IMR-90 (cell line): ENCODE measurements around the gene OR4D11. TPM values are rescaled to one million over a fixed set of nuclear protein-coding genes. Genes with fewer than 3 reads are reported as not detected.

ENCODE experiments used
- ATAC-seq: fragments of 200-7000 bp; cut with Tn5 transposase; 2 replicates; pipeline ENCODE4 v1.9.1; 2020; ENCODE audit warnings: low read depth, mild to moderate bottlenecking, moderate library complexity
- BruUV-seq: library from RNA; stranded (reverse); fragments of 400-500 nt; replicated peaks from 2 replicates; lab custom pipeline; 2021; lab: Mats Ljungman, UMichigan
- CTCF ChIA-PET: fragments of 300-600 bp; formaldehyde crosslinking; extraction: SDS; loops from one replicate; lab custom pipeline; 2021; ENCODE audit warnings: antibody characterized with exemption; lab: Yijun Ruan, JAX
- POLR2A ChIA-PET: fragments of 300-600 bp; sonication (Branson Sonifier 250); formaldehyde crosslinking; loops from one replicate; lab custom pipeline; 2022; ENCODE audit warnings: antibody characterized with exemption; ENCODE audit not compliant: unreplicated experiment; lab: Charles Lee
- DNase-seq: peaks from one replicate; pipeline ENCODE4 v3.0.0; 2013
- H2AFZ ChIP-seq: replicated peaks from 2 replicates; pipeline ENCODE3; 2013; ENCODE audit warnings: low read length, mild to moderate bottlenecking; ENCODE audit not compliant: poor library complexity
- H2AK5ac ChIP-seq: 2 replicates; pipeline ENCODE4 v1.6.1; 2013; ENCODE audit warnings: low read depth, low read length, inconsistent platforms
- H2AK9ac ChIP-seq: replicated peaks from 2 replicates; pipeline ENCODE3; 2013; ENCODE audit warnings: mild to moderate bottlenecking, low read depth, low read length, moderate library complexity; ENCODE audit not compliant: poor library complexity
- H2BK120ac ChIP-seq: 2 replicates; pipeline ENCODE4 v1.6.1; 2013; ENCODE audit warnings: low read depth, low read length, inconsistent platforms
- H2BK15ac ChIP-seq: 3 replicates; pipeline ENCODE4 v1.6.1; 2013; ENCODE audit warnings: low read depth, low read length, inconsistent platforms
- H2BK20ac ChIP-seq: 2 replicates; pipeline ENCODE4 v1.6.1; 2013; ENCODE audit warnings: low read depth, mild to moderate bottlenecking, inconsistent platforms, low read length, moderate library complexity
- H2BK5ac ChIP-seq: 2 replicates; pipeline ENCODE4 v1.6.1; 2013; ENCODE audit warnings: mild to moderate bottlenecking, low read depth, low read length, inconsistent platforms; ENCODE audit not compliant: poor library complexity, severe bottlenecking
- H3K14ac ChIP-seq: replicated peaks from 2 replicates; pipeline ENCODE4 v1.6.1; 2013; ENCODE audit warnings: low read depth, low read length, inconsistent platforms
- H3K18ac ChIP-seq: 2 replicates; pipeline ENCODE4 v1.6.1; 2013; ENCODE audit warnings: low read depth, low read length, control low read depth
- H3K23ac ChIP-seq: 2 replicates; pipeline ENCODE4 v1.6.1; 2013; ENCODE audit warnings: low read depth, low read length, inconsistent platforms
- H3K27ac ChIP-seq: 2 replicates; pipeline ENCODE4 v1.5.1; 2013; ENCODE audit warnings: mild to moderate bottlenecking, control low read depth, low read length; ENCODE audit not compliant: insufficient read depth
- H3K27me3 ChIP-seq: 2 replicates; pipeline ENCODE4 v1.6.1; 2013; ENCODE audit warnings: low read length; ENCODE audit not compliant: control insufficient read depth, insufficient read depth
- H3K36me3 ChIP-seq: 2 replicates; pipeline ENCODE4 v1.6.1; 2013; ENCODE audit warnings: low read length, mixed read lengths; ENCODE audit not compliant: control insufficient read depth, insufficient read depth
- H3K4ac ChIP-seq: 2 replicates; pipeline ENCODE4 v1.6.1; 2013; ENCODE audit warnings: low read depth, low read length, inconsistent platforms
- H3K4me1 ChIP-seq: 2 replicates; pipeline ENCODE4 v1.6.1; 2013; ENCODE audit warnings: low read length, mixed read lengths; ENCODE audit not compliant: control insufficient read depth, insufficient read depth
- H3K4me2 ChIP-seq: 2 replicates; pipeline ENCODE4 v1.6.1; 2013; ENCODE audit warnings: low read depth, mild to moderate bottlenecking, control low read depth, low read length, moderate library complexity
- H3K4me3 ChIP-seq: 2 replicates; pipeline ENCODE4 v1.5.1; 2013; ENCODE audit warnings: low read depth, mild to moderate bottlenecking, control low read depth, low read length, moderate library complexity; ENCODE audit not compliant: insufficient read depth
- H3K56ac ChIP-seq: 2 replicates; pipeline ENCODE4 v1.6.1; 2013; ENCODE audit warnings: low read length, inconsistent platforms; ENCODE audit not compliant: insufficient read depth; ENCODE audit errors: extremely low read depth
- H3K79me1 ChIP-seq, 2 experiments: 2 replicates each; pipeline ENCODE4 v1.6.1; 2013; ENCODE audit warnings: low read length in 2 of 2, inconsistent platforms in 1 of 2, low read depth in 1 of 2
- H3K9ac ChIP-seq: 2 replicates; pipeline ENCODE4 v1.6.1; 2013; ENCODE audit warnings: low read depth, low read length, control low read depth
- H3K9me1 ChIP-seq: 2 replicates; pipeline ENCODE4 v1.6.1; 2013; ENCODE audit warnings: low read length, inconsistent platforms; ENCODE audit not compliant: insufficient read depth
- H3K9me3 ChIP-seq: 2 replicates; pipeline ENCODE4 v1.6.1; 2013; ENCODE audit warnings: low read length; ENCODE audit not compliant: control insufficient read depth, insufficient read depth
- H4K20me1 ChIP-seq: 2 replicates; pipeline ENCODE4 v1.6.1; 2013; ENCODE audit warnings: low read length, inconsistent platforms; ENCODE audit not compliant: insufficient read depth
- H4K5ac ChIP-seq: 2 replicates; pipeline ENCODE4 v1.6.1; 2013; ENCODE audit warnings: mild to moderate bottlenecking, low read depth, low read length, control low read depth
- H4K8ac ChIP-seq, 2 experiments: 2 replicates each; pipeline ENCODE4 v1.6.1; 2013; ENCODE audit warnings: low read depth in 2 of 2, low read length in 2 of 2, control low read depth in 1 of 2, inconsistent platforms in 1 of 2
- H4K91ac ChIP-seq: 2 replicates; pipeline ENCODE4 v1.6.1; 2013; ENCODE audit warnings: low read depth, low read length, inconsistent platforms; ENCODE audit not compliant: insufficient read depth
- FOS ChIP-seq: fragments of 150-350 bp; IDR thresholded peaks from 2 replicates; pipeline ENCODE4 v1.6.1; 2016; ENCODE audit warnings: low read depth, low read length
- MAFK ChIP-seq: IDR thresholded peaks from 2 replicates; pipeline ENCODE4 v1.6.1; 2012; ENCODE audit warnings: low read depth, low read length, improper control_type of control experiment
- MAZ ChIP-seq: IDR thresholded peaks from 2 replicates; pipeline ENCODE4 v1.6.1; 2012; ENCODE audit warnings: low read depth, mild to moderate bottlenecking, low read length, improper control_type of control experiment, moderate library complexity, borderline replicate concordance
- RAD21 ChIP-seq: IDR thresholded peaks from 2 replicates; pipeline ENCODE4 v1.6.1; 2012; ENCODE audit warnings: low read length, improper control_type of control experiment
- whole genome bisulfite sequencing, 2 experiments: methylation state at CpG; one replicate each; pipeline versions ENCODE4 v1.1.5 to v1.1.7; 2013; ENCODE audit warnings: missing lambda C conversion rate in 2 of 2; ENCODE audit not compliant: insufficient read length in 1 of 2; ENCODE audit errors: extremely low coverage in 2 of 2; 5-methylcytosine and 5-hydroxymethylcytosine counted together
- dilution Hi-C: fragments of 300-500 bp; cut with HindIII; formaldehyde crosslinking; loops from one replicate; pipeline ENCODE4 v1.14.3; 2018; ENCODE audit warnings: low sequenced_read_pairs; ENCODE audit not compliant: unreplicated experiment
- in situ Hi-C: fragments of 300-500 bp; cut with MboI; formaldehyde crosslinking; loops from 3 replicates; pipeline ENCODE4 v1.14.3; 2019; ENCODE audit warnings: low sequenced_read_pairs, inconsistent platforms, mixed read lengths
- intact Hi-C: fragments of 100-400 bp; cut with micrococcal nuclease; formaldehyde crosslinking; loops from 2 replicates; pipeline ENCODE4 v1.10.0; 2022
- polyA plus RNA-seq, 3 experiments: library from polyadenylated mRNA; depleted of rRNA; stranded (reverse); fragments of >200 nt; gene quantifications; 2 replicates each; pipeline ENCODE4 v1.2.3, GENCODE V29; 2012; ENCODE audit warnings: low replicate concordance in 1 of 3
- total RNA-seq: library from RNA; depleted of rRNA; stranded (reverse); fragments of >200 nt; gene quantifications from 2 replicates; pipeline ENCODE4 v1.2.3, GENCODE V29; 2012

The OR4D11 gene
- total and polyA plus RNA-seq, 2 of the 4 experiments (the other 2 are of a cell fraction): not detected

DNA sequence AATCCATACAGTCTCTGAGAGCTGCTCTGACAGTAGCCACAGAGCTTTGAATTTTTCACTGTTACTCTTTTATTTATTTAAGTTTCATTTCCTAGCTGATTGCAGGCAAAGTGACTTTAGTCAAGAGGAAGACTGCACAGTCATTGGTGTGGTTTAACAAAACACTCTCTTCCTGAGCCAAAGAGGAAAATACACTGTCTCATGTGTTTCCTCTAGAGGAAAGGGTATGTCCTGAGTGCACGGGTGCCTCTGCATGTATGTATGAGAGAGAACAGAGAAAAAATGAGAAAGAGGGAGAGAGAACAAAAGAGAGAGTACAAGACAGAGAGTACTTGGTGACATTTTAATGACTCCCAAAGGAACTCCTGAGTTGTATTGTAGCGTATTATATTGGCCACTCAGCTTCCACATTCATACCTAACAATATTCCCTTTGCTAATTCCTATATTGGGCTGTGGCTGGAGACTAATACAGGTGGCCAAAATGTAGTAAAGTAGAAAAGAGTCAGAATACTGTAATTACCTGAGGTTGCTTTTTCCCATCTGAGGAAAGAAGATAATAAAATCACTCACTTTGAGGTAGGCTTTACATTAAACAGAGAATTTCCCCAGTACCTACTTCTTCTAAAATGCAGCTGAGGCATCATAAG is 7.7 kb downstream of the OR4D11 start, which contains the start of gene OR4D9:
Gene OR4D9, plus strand, starts transcription at position 599 of the 649 bp plus-strand sequence. CDS start 3,374 bp downstream, outside the sequence.
- H3K79me1 ChIP-seq: no peaks in the 10 kb centered on the region
- TF ChIP-seq MAFK (no peak), FOS (no peak), MAZ (no peak), RAD21 (no peak)
- in situ Hi-C loops (no loop called here), intact Hi-C loops (no loop called here), dilution Hi-C loops (no loop called here)
- no peak within 1 kb of the TSS for H3K9ac ChIP-seq
- H3K14ac ChIP-seq: no peak within 1 kb of the TSS
- no peaks in the 10 kb centered on the region for H4K20me1 ChIP-seq
- WGBS, 2 experiments: no CpG with 5 or more reads among the region's 2 CpGs
- H4K5ac ChIP-seq: no peak within 1 kb of the TSS
- H2BK20ac ChIP-seq: no peak within 1 kb of the TSS
- ATAC-seq (no peak), DNase-seq (no peak)
- no peak within 1 kb of the TSS for H3K4me3 ChIP-seq
- ChIA-PET POLR2A (no interaction called here), CTCF (no interaction called here)
- no peak within 1 kb of the TSS for H2AK9ac ChIP-seq
- H3K4ac ChIP-seq: no peak within 1 kb of the TSS
- no peak within 1 kb of the TSS for H3K56ac ChIP-seq
- BruUV-seq: no TSS peak
- H2BK5ac ChIP-seq: no peak within 1 kb of the TSS
- H3K4me2 ChIP-seq: no peak within 1 kb of the TSS
- no peak within 1 kb of the TSS for H4K8ac ChIP-seq
- H3K4me1 ChIP-seq: no peaks in the 10 kb centered on the region
- H3K9me3 ChIP-seq: no peaks in the 10 kb centered on the region
- no peaks in the 10 kb centered on the region for H3K27me3 ChIP-seq
- no peak within 1 kb of the TSS for H3K18ac ChIP-seq
- H2BK15ac ChIP-seq: no peak within 1 kb of the TSS
- H4K91ac ChIP-seq: no peak within 1 kb of the TSS
- H3K23ac ChIP-seq: no peak within 1 kb of the TSS
- H2BK120ac ChIP-seq: no peak within 1 kb of the TSS
- no peak within 1 kb of the TSS for H3K27ac ChIP-seq
- no peak within 1 kb of the TSS for H2AFZ ChIP-seq
- H2AK5ac ChIP-seq: no peak within 1 kb of the TSS
- H3K36me3 ChIP-seq: no peaks in the 10 kb centered on the region
- H3K9me1 ChIP-seq: no peaks in the 10 kb centered on the region
